NAMALWA (cell line): ENCODE data around the gene TMEM86A.

Experiments used
- DNase-seq: peaks from one replicate; pipeline ENCODE4 v3.0.0-alpha.2; 2015; ENCODE audit warnings: low spot score

TMEM86A gene

DNA sequence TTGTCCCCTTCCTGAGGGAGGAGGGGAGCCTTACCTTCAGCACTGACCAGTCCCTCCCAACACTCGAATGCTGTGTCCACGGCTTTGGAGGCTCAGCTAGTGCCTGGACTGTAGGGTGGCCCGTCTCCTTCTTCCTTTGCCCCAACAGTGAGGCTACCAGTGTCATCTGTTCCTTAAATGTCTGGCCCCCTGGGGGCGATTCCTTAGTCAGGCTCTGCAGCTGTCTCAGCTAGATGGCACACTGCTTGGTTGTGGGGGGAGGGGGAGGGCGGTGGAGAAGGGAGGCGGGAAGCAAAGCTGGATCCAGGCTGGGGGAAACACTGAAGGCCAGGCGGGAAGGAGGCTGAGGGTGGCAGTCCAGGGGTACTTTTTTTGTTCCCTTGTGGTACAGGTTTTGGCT, 27.5 kb downstream of the TMEM86A start, which contains the start of gene IGSF22:
Gene IGSF22 (minus strand): TSS at position 149 of the 400 bp plus-strand sequence. CDS start 1,952 bp downstream, outside the sequence.
- DNase-seq, result no peak

- DNase-seq, result peak; percentile 78
Measured at GRCh38 chr11:18727479-18728236, 29.1 kb downstream of the TMEM86A start.

DNA sequence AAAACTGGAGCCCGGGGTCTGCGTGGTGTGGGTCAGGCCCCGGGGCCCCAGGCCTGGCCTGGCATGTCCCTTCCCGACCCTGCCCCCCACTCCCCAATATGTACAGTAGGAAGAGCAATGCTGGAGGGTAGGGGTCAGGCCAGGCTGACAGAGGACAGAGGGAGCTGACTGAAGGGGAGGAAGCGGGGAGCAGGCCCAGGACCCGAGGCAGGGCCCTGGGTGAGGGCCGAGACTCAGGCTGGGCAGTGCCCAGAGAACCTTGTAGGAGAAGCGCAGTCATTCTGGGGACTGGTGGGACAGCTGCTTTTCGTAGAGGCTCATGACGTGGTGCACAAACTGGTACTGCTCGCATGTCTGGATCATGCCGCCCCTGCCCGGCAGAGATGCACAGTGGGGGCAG, 30.1 kb downstream of the TMEM86A start:
- no peak for DNase-seq

DNA sequence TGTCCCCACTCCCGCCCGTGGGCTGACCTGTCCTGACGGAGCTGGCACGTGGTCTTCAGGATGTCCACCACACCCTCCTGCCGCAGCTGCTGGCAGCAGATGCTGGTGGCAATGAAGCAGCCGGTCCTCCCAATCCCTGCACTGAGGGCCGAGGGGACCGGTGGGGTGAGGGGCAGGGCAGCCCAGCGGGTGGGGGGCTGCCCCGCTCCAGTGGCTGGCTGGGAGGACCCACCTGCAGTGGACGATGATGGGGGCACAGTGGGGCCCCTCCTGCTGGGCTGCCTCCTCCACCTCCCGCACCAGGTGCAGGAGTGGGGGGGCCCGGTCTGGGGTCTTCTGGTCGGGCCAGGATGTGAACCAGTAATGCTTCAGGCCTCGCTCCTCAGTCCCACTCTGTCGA, 30.8 kb downstream of the TMEM86A start:
- DNase-seq, result no peak

DNA sequence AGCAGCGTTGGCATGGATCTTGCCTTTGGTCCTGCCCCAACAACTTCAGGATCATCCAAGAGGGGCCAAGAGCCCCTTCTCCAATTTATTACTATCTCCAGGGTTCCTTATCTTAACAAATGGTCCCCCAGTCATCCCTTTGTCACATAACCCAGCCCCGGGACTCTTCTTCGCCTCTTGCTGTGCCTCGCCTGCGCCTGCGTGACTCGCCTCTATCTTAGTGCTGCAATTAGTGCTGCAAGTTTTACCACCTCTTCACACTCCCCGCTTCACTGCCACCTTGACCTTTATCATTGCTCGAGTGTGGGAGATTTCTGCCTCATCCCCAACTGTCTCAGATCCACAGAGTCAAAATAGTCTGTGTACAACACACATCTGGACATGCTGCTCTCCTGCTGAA, 31.4 kb downstream of the TMEM86A start:
- DNase-seq, result no peak

- DNase-seq, result no peak
Measured at GRCh38 chr11:18731441-18731840, 32.9 kb downstream of the TMEM86A start.

- peak; percentile 86 for DNase-seq
Measured at GRCh38 chr11:18731949-18732821, 33.6 kb downstream of the TMEM86A start.

GRCh38 chr11:18733202-18733601, 34.6 kb downstream of the TMEM86A start:
- no peak for DNase-seq

GRCh38 chr11:18736590-18737148, 38.1 kb downstream of the TMEM86A start:
- no peak for DNase-seq

DNA sequence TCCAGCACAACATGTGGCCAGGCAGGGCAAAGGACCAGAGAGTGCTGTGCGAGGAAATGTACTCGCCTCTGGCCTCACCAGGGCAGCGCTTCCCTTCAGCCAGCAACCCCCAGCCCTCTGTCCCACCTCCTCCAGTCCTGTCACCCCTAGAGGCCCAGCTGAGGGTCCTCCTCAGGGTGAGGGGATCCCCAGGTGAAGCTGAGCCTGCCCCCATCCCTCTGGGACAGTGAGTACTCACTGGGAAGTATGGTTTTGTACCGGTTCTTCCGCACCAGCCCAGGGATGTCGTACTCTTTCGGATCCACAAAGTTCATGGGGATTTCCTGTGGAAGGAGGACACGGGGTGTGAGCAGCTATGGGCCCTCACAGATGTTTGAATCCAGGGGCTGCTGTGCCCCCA, 39.1 kb downstream of the TMEM86A start:
- no peak for DNase-seq

- DNase-seq, result peak; percentile 23
Measured at GRCh38 chr11:18739685-18740084, 41.1 kb downstream of the TMEM86A start.

DNA sequence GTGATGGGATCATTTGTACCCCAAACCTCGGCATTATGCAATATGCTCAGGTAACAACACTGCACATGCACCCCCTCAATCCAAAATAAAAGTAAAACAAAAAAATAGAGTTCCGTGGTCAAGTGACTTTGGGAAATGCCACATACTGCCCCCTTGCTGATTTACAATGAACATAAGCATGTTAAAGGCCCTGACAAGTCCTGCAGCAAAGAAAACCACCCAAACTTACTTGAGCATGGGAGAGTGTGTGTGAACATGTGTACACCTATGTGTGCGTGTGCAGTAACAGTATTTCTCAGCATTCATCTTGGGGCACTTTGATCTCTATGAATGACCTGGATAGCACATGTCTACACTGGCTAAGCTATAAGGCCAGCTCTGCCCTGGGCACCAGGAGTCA, 43.2 kb downstream of the TMEM86A start:
- DNase-seq, result no peak

GRCh38 chr11:18743365-18743764, 44.8 kb downstream of the TMEM86A start:
- no peak for DNase-seq

DNA sequence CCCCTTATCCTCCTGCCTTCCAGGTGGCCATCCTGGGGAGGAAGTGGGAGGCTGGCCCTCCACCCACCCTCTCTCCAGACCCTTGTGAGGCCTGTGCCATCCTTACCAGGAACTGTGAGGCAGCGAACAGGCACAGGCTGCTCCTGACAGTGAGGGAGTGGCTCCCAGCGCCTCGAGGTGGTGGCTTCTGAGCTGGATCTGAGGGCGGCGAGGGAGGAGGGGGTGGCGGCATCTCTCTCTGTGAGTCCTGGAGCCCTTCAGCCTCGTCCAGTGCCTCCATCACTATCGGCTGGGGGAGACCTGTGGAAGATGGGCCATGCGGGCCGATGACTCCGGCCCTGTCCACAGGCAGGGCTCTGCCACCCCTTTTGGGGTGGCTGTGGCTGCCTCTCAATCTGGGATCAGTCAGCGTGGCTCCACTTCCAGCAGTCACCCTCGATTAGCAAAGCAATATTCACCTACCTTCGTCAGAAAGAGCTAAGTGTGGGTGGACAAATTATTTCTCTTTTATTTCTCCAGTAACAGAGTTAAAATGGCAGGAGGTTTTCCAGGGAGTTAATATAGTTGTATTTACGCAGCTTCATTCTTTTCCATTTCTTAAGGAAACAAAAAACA, 45.4 kb downstream of the TMEM86A start:
- no peak for DNase-seq

DNA sequence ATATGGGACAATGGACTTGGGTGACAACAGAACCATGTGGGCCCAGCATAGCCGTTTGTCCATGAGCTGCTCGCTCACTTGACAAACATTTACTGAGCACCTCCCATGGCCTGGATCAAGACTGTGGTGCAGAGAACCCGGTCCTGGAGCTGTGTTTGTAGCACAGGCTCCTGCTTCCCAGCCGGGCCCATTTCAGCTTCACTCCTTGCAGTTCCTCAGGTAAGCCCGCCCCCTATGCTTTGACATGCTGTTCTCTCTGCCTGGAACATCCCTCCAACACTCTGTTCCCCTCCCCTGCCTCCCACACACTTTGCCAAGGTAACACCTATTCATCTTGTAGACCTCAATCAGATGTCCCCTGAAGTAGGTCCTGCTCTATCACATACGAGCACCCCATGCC, 46.7 kb downstream of the TMEM86A start:
- no peak for DNase-seq

- no peak for DNase-seq
Measured at GRCh38 chr11:18748766-18749365, 50.3 kb downstream of the TMEM86A start.

DNA sequence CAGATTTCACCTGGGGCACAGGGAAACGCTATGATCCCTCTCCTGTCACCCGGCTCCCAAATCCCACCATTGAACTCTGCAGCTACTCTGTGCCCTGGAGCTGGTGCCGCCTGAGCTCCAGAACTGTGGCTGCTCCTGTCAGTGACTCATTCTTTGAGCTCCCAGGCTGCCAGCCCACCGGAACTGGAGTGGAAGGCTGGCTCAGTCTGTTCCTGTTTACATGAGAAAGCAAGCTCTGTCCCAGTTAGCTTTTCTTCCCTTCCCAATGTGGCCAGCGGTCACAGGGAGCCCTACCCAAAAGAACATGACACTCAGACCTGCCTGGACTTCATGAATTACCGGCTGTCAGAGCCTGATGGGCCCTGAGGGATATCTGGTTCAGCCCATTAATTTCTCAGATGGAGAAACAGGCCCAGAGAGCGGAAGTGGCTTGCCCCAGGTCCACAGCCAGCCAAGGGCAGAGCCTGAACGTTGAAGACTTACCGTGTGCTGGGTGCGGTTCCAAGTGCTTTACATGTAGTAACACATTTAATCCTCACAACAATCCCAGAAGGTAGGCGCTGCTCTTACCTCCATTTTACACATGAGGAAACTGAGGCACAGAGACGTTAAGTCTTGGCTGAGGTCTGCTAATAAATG, 51.2 kb downstream of the TMEM86A start:
- no peak for DNase-seq

DNA sequence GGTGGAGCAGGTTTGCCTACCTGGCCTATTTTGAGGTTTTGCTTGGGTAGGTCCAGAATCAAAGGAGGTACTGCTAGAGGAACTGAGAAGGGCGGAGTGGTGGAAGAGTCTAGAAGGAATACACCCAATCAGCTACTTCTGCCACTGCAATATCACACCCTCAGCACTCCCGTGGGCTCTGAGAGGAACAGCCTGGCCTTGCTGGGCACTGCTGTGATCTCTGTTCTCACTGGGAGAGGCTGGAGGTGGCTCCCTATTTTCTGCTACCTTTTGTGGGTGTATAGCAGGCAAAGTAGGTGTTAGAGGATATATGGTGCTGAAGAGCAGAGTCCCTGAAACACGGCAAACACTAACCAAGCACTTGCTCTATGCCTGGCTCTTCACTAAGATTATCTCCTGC, 52.4 kb downstream of the TMEM86A start:
- no peak for DNase-seq

- DNase-seq, result no peak
Measured at GRCh38 chr11:18752502-18752901, 53.9 kb downstream of the TMEM86A start.

- no peak for DNase-seq
Measured at GRCh38 chr11:18754308-18754707, 55.7 kb downstream of the TMEM86A start.
